Common myeloid progenitor, CD34-positive (primary cell): ENCODE results near the gene ZNF311.

Experiments used
- CTCF ChIA-PET: fragments of 350-600 bp; sonication (Branson Sonifier 250); formaldehyde crosslinking; loops from one replicate; lab custom pipeline; 2021; ENCODE audit warnings: antibody characterized with exemption; lab: Charles Lee
- POLR2A ChIA-PET: fragments of 350-600 bp; sonication (Branson Sonifier 250); formaldehyde crosslinking; loops from one replicate; lab custom pipeline; 2021; ENCODE audit warnings: antibody characterized with exemption; lab: Charles Lee
- DNase-seq, 3 donors: peaks; one replicate each; pipeline versions ENCODE4 v3.0.0 to v3.0.0-alpha.2; 2013
- H3K27ac ChIP-seq, 2 experiments: 1 replicate in 1 of 2; 2 replicates in 1 of 2; pipeline ENCODE4 v1.7.0; 2013; ENCODE audit warnings: inconsistent platforms in 2 of 2, low read length in 2 of 2, mild to moderate bottlenecking in 2 of 2, low read depth in 1 of 2, moderate library complexity in 1 of 2; ENCODE audit not compliant: severe bottlenecking in 2 of 2, insufficient read depth in 1 of 2, poor library complexity in 1 of 2
- H3K27me3 ChIP-seq, 5 experiments: replicated peaks in 2 of 5; 1 replicate in 3 of 5; 2 replicates in 2 of 5; pipeline versions ENCODE4 v1.6.1 to v1.7.0; 2013; ENCODE audit warnings: low read length in 4 of 5, mild to moderate bottlenecking in 2 of 5, moderate library complexity in 2 of 5, inconsistent platforms in 1 of 5; ENCODE audit not compliant: insufficient read depth in 5 of 5, control insufficient read depth in 4 of 5
- H3K36me3 ChIP-seq, 4 experiments: 1 replicate in 2 of 4; 2 replicates in 2 of 4; pipeline versions ENCODE4 v1.6.1 to v1.7.0; 2013; ENCODE audit warnings: low read length in 3 of 4, control low read depth in 1 of 4, mild to moderate bottlenecking in 1 of 4; ENCODE audit not compliant: control insufficient read depth in 4 of 4, insufficient read depth in 4 of 4
- H3K4me1 ChIP-seq, 4 experiments: 1 replicate in 3 of 4; 2 replicates in 1 of 4; pipeline versions ENCODE4 v1.6.1 to v1.7.1; 2013; ENCODE audit warnings: low read length in 3 of 4, mild to moderate bottlenecking in 3 of 4, control low read depth in 1 of 4, inconsistent platforms in 1 of 4, moderate library complexity in 1 of 4; ENCODE audit not compliant: control insufficient read depth in 4 of 4, insufficient read depth in 4 of 4; ENCODE audit errors: control extremely low read depth in 1 of 4
- H3K4me3 ChIP-seq, 7 experiments: 1 replicate in 4 of 7; 2 replicates in 3 of 7; pipeline versions ENCODE4 v1.5.1 to v1.7.0; 2013; ENCODE audit warnings: mild to moderate bottlenecking in 7 of 7, low read length in 6 of 7, moderate library complexity in 6 of 7, inconsistent platforms in 2 of 7, low read depth in 2 of 7, control low read depth in 1 of 7; ENCODE audit not compliant: insufficient read depth in 4 of 7, control insufficient read depth in 1 of 7; ENCODE audit errors: extremely low read depth in 1 of 7
- H3K9me3 ChIP-seq, 5 experiments: 1 replicate in 4 of 5; 2 replicates in 1 of 5; pipeline versions ENCODE4 v1.6.1 to v1.7.1; 2013; ENCODE audit warnings: low read length in 4 of 5, mild to moderate bottlenecking in 2 of 5, inconsistent platforms in 1 of 5, low read depth in 1 of 5, moderate library complexity in 1 of 5; ENCODE audit not compliant: control insufficient read depth in 4 of 5, insufficient read depth in 2 of 5; ENCODE audit errors: control extremely low read depth in 1 of 5
- WGBS: methylation state at CpG from one replicate; pipeline ENCODE4 v1.1.5; 2013; ENCODE audit not compliant: insufficient coverage; 5-methylcytosine and 5-hydroxymethylcytosine counted together

ZNF311 gene

GRCh38 chr6:29009358-29009757, 4.2 kb upstream of the ZNF311 start:
- ChIA-PET POLR2A (no interaction called here), CTCF (interaction anchor here (1.2 kb wide), 1 partner anchor 9 kb away, joined by 4 read pairs; no protein-coding TSS in a partner anchor)
- whole genome bisulfite sequencing: no CpG with 5 or more reads among the region's 1 CpG
- no peak for DNase-seq
- no peak overlapping the region for H3K27ac ChIP-seq
- H3K4me1 ChIP-seq: peaks cover 4 to 19% (median 10%) of the 10 kb centered on the region in 4 experiments
- H3K9me3 ChIP-seq: peaks cover 0 to 3% (median 0%) of the 10 kb centered on the region in 5 experiments
- H3K4me3 ChIP-seq: no peak overlapping the region
- peaks cover 2 to 29% (median 9%) of the 10 kb centered on the region in 5 experiments for H3K27me3 ChIP-seq
- no peaks in the 10 kb centered on the region for H3K36me3 ChIP-seq

DNA sequence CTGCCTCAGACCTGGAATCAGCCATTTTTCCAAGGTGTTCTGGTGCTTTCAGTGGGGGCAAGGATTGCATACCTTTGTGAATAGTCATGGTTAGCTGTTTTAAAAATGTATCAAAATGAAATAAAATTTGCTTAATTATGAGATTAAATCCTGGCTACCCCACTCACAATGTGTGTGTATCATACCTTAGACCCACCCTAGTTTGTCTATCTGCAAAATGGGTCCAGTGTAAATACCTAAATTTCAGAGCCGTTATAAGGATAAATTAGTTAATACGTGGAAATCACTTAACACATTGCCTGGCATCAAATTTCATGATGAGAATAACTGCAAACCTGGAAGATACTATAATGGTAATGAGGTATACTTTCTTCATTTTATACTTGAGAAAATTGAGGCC, 3.0 kb upstream of the ZNF311 start:
- Histone ChIP-seq H3K27ac (no peak overlapping the region), H3K36me3 (no peaks in the 10 kb centered on the region), H3K4me1 (peaks cover 4 to 19% (median 10%) of the 10 kb centered on the region in 4 experiments), H3K4me3 (no peak overlapping the region), H3K9me3 (peaks cover 0 to 3% (median 0%) of the 10 kb centered on the region in 5 experiments), H3K27me3 (peaks cover 0 to 17% (median 5%) of the 10 kb centered on the region in 5 experiments)
- no peak for DNase-seq
- CTCF ChIA-PET: no interaction called here
- no CpG with 5 or more reads among the region's 2 CpGs for WGBS
- POLR2A ChIA-PET: no interaction called here

GRCh38 chr6:28996844-28997510, 8.1 kb downstream of the ZNF311 start:
- no peak overlapping the region for H3K4me3 ChIP-seq
- ChIA-PET CTCF (interaction anchor here (1.4 to 2.3 kb wide), 4 partner anchors 16 to 159 kb away, joined by 3 to 7 read pairs (median 4); no protein-coding TSS in a partner anchor), POLR2A (interaction anchor here (1.0 kb wide), 1 partner anchor 160 kb away, joined by 3 read pairs; no protein-coding TSS in a partner anchor)
- WGBS: 100% methylated on average over 2 of the region's 2 CpGs
- H3K9me3 ChIP-seq: no peaks in the 10 kb centered on the region
- H3K27me3 ChIP-seq: peaks cover 0 to 2% (median 0%) of the 10 kb centered on the region in 5 experiments
- no peaks in the 10 kb centered on the region for H3K36me3 ChIP-seq
- peak overlapping the region in 1 of 2 experiments; percentile 38 for H3K27ac ChIP-seq
- no peak for DNase-seq
- no peaks in the 10 kb centered on the region for H3K4me1 ChIP-seq

- WGBS: 97% methylated on average over 5 of the region's 8 CpGs
- no peak for DNase-seq
- no peaks in the 10 kb centered on the region for H3K4me1 ChIP-seq
- no peaks in the 10 kb centered on the region for H3K9me3 ChIP-seq
- peaks cover 0 to 2% (median 0%) of the 10 kb centered on the region in 5 experiments for H3K27me3 ChIP-seq
- ChIA-PET CTCF (interaction anchor here (0.9 to 1.9 kb wide), 3 partner anchors 15 to 17 kb away, joined by 3 to 4 read pairs (median 4); no protein-coding TSS in a partner anchor), POLR2A (no interaction called here)
- H3K36me3 ChIP-seq: no peaks in the 10 kb centered on the region
- H3K4me3 ChIP-seq: no peak overlapping the region
- H3K27ac ChIP-seq: no peak overlapping the region
These were observed 9.9 kb downstream of the ZNF311 start for GRCh38 chr6:28995093-28995650.

DNA sequence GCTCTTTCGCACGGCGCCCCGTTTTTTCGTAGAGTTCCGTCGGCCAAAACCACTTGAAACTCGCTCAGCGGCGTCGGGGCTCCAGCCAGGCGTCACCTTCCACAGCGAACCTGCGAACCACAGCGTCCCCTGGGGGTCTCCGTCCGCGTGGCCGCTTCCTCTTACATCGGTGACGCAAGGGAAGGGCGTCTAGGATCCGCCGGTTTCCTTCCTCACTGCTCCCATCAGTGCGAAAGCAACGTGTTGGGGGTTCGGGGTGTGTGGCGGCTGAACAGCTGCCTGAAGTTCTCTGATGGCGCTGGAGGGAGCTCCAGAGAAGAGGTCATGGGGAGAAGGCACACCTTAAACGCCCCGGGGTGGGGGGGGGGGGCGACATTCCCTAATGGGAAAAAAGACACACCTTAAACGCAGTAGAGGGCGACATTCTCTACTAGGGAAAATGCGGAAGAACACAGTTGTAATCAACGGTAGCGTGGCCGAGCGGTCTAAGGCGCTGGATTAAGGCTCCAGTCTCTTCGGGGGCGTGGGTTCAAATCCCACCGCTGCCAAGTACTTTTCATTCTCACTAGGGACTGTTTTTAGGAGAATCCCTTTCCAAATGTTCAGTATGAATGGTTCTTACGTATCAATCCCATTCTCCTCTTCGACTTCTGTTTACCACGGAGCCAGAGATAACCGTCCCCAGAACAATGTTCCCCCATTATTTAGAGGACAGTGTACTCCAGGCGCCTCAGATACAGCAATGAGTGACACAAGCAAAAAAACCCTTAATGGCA, 16.4 kb downstream of the ZNF311 start:
- Histone ChIP-seq H3K36me3 (no peaks in the 10 kb centered on the region), H3K4me3 (peak overlapping the region; percentile 8 to 77 (median 59)), H3K9me3 (no peaks in the 10 kb centered on the region), H3K27me3 (peaks cover 0 to 6% (median 0%) of the 10 kb centered on the region in 5 experiments), H3K4me1 (peaks cover 0 to 16% (median 5%) of the 10 kb centered on the region in 4 experiments), H3K27ac (no peak overlapping the region)
- peak; percentile 97 for DNase-seq
- CTCF ChIA-PET: interaction anchor here (0.7 to 1.3 kb wide), 3 partner anchors 11 to 1323 kb away, joined by 3 read pairs; partner anchors contain the start of gene ZNF311
- 16% methylated on average over 33 of the region's 48 CpGs for WGBS
- POLR2A ChIA-PET: no interaction called here

GRCh38 chr6:28985462-28986164, 19.5 kb downstream of the ZNF311 start:
- peaks cover 7 to 29% (median 16%) of the 10 kb centered on the region in 4 experiments for H3K4me1 ChIP-seq
- H3K9me3 ChIP-seq: no peaks in the 10 kb centered on the region
- ChIA-PET POLR2A (no interaction called here), CTCF (interaction anchor here (0.8 to 3.3 kb wide), 9 partner anchors 13 to 148 kb away, joined by 3 to 16 read pairs (median 3); no protein-coding TSS in a partner anchor)
- no peak overlapping the region for H3K27ac ChIP-seq
- peaks cover 0 to 6% (median 0%) of the 10 kb centered on the region in 5 experiments for H3K27me3 ChIP-seq
- 9% methylated on average over 23 of the region's 31 CpGs for WGBS
- peak overlapping the region in 6 of 7 experiments; percentile 43 to 80 (median 58) for H3K4me3 ChIP-seq
- H3K36me3 ChIP-seq: no peaks in the 10 kb centered on the region
- peak; percentile 88 to 92 (median 89) for DNase-seq
